Measurements from ENCODE around the gene EPYC. TPM values are rescaled to one million over a fixed set of nuclear protein-coding genes. Genes with fewer than 3 reads are reported as not detected.
A peak's percentile ranks its signal among the peaks of the same experiment; 100 is the strongest.

The EPYC gene
- total and polyA plus RNA-seq, 3 donors from 2014 or later: 1.6 TPM; not detected in 2

DNA sequence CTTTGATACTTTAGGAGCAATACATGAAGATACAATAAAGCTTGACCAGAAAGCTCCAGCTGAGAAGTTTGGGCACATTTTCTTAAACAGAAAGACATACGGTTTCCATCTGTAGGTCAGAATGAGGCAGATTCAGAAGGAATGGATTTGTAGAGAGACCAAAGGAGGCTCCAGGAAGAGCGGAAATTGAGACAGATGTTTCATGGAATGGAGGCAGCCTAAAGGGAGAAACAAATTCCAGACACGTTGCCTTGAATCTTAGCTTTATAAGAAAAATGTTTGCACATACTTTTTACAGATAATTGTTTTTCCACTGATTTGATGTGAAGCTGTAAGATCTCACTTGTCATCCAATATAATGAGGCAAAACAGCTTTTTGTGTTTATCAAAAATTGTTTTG, 24.8 kb downstream of the EPYC start:
- Histone ChIP-seq H3K4me1 (no peaks in the 10 kb centered on the region), H3K9me3 (no peaks in the 10 kb centered on the region), H3K27me3 (no peaks in the 10 kb centered on the region), H3K27ac (peak overlapping the region in 1 of 2 donors; percentile 28), H3K36me3 (ENCODE audit: low read depth, missing control alignments) (no peaks in the 10 kb centered on the region), H3K4me3 (no peak overlapping the region)
- 50 to 57% methylated on average over 3 of the region's 3 CpGs for WGBS, 2 donors
- no peak for DNase-seq
- intact Hi-C loops (cut with DNase I; ENCODE audit: low total_unique reads): loop anchor here (10.0 kb wide), 1 partner anchor 355 kb away; no protein-coding TSS in a partner anchor
- no peak for TF ChIP-seq CTCF (IDR thresholded peaks at IDR 0.05)

GRCh38 chr12:90979019-90979418, 25.8 kb downstream of the EPYC start:
- Histone ChIP-seq H3K27me3 (no peaks in the 10 kb centered on the region), H3K27ac (no peak overlapping the region)
- WGBS, 2 donors: 94% methylated on average over 3 of the region's 3 CpGs

DNA sequence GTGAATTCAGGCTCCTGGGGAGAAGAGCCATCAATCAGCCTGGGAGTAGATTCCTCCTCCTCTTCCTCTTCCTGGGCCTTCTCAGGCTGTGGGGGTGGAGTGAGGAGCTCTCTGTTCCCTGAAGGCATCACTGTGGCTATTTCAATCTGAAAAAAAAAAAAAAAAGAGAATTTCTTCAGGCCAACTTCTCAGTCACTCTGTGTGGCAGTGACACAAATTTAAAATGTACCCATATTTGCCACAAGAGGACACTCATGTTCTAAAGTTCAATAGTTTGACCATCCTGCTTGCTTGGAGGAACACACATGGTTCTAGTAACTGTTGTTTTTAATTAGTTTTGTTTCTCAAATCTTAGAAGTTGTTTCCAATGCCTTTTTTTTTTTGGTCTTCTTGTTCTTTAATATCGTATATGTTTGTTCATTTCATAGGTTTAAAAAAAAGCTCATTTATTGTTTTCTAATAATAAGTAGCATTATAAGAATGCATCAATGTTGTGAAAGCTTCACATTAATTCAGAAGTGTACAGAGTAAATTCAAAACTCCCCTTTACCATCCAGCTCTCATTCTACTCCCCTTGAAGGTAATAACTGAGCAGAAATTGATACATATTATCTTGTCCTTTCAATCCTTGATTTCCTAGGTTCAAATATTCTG, 26.5 kb downstream of the EPYC start:
- Histone ChIP-seq H3K27ac (no peak overlapping the region), H3K4me3 (no peak overlapping the region), H3K27me3 (no peaks in the 10 kb centered on the region), H3K36me3 (ENCODE audit: low read depth, missing control alignments) (no peaks in the 10 kb centered on the region), H3K9me3 (no peaks in the 10 kb centered on the region), H3K4me1 (no peaks in the 10 kb centered on the region)
- intact Hi-C loops (cut with DNase I; ENCODE audit: low total_unique reads): loop anchor here (10.0 kb wide), 1 partner anchor 357 kb away; no protein-coding TSS in a partner anchor
- WGBS, 2 donors: 26 to 27% methylated on average over 1 of the region's 1 CpG
- no peak for DNase-seq
- TF ChIP-seq POLR2A (IDR thresholded peaks at IDR 0.05): no peak
- peak; percentile 58 to 78 (median 63) for TF ChIP-seq CTCF (IDR thresholded peaks at IDR 0.05)

More at GRCh38 chr12:90979019-90979418, 25.8 kb downstream of the EPYC start:
- Histone ChIP-seq H3K4me3 (no peak overlapping the region), H3K9me3 (no peaks in the 10 kb centered on the region), H3K36me3 (ENCODE audit: low read depth, missing control alignments) (no peaks in the 10 kb centered on the region), H3K4me1 (no peaks in the 10 kb centered on the region)
- TF ChIP-seq CTCF (IDR thresholded peaks at IDR 0.05): no peak
- no peak for TF ChIP-seq POLR2A (IDR thresholded peaks at IDR 0.05)
- DNase-seq: no peak
- intact Hi-C loops (cut with DNase I; ENCODE audit: low total_unique reads): loop anchor here (10.0 kb wide), 1 partner anchor 356 kb away; no protein-coding TSS in a partner anchor

DNA sequence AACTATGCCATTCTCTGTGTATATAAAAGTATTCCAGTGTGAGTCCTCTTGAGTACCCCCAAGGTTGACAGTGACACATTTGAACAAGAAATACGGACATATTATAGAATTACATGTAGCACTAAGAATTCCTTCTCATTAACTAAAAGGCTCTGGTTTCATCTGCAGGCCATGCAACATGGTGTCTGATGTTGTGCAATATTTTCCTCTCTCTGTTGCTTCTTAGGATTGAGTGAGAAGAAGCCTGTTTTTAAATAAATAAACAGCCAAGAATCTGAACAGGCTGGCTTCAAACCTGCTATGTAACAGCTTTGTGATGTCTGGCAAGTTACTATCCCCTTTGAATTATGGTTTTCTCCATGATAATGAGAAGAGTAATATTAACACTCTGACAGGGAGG, 27.5 kb downstream of the EPYC start:
- no peak for TF ChIP-seq POLR2A (IDR thresholded peaks at IDR 0.05)
- no peak for TF ChIP-seq CTCF (IDR thresholded peaks at IDR 0.05)
- Histone ChIP-seq H3K27ac (no peak overlapping the region), H3K9me3 (no peaks in the 10 kb centered on the region), H3K36me3 (ENCODE audit: low read depth, missing control alignments) (no peaks in the 10 kb centered on the region), H3K4me1 (no peaks in the 10 kb centered on the region), H3K4me3 (no peak overlapping the region), H3K27me3 (no peaks in the 10 kb centered on the region)
- no peak for DNase-seq
- WGBS, 2 donors: 83 to 90% methylated on average over 1 of the region's 1 CpG
- intact Hi-C loops (cut with DNase I; ENCODE audit: low total_unique reads): loop anchor here (10.0 kb wide), 1 partner anchor 358 kb away; no protein-coding TSS in a partner anchor

DNA sequence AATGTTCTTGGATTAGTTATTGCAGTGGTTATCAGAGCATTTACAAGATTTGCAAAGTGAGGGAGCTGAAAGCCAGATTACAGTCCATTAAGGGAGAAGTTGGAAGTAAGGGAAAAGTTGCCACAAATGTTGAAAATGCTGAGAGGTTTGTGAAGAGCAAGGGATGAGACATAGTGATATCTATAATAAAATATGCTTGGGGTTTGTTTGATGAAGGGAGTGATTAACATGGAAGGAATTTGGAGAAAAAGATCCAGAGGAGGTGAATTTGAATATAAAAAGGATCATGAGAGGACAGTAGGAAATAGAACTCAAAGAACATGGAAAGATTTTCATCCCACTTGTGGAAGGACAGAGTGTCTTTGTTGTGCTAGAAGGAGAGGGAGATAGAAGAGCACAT, 30.5 kb downstream of the EPYC start:
- Histone ChIP-seq H3K4me1 (no peaks in the 10 kb centered on the region), H3K4me3 (no peak overlapping the region), H3K9me3 (no peaks in the 10 kb centered on the region), H3K36me3 (ENCODE audit: low read depth, missing control alignments) (no peaks in the 10 kb centered on the region), H3K27ac (no peak overlapping the region), H3K27me3 (no peaks in the 10 kb centered on the region)
- no peak for DNase-seq
- intact Hi-C loops (cut with DNase I; ENCODE audit: low total_unique reads): loop anchor here (10.0 kb wide), 1 partner anchor 361 kb away; no protein-coding TSS in a partner anchor
- TF ChIP-seq POLR2A (IDR thresholded peaks at IDR 0.05): no peak
- no peak for TF ChIP-seq CTCF (IDR thresholded peaks at IDR 0.05)
